GM12872 (cell line): ENCODE measurements around the gene RUFY2.

Experiments used
- TF ChIP-seq, protein P1 (sequence below): IDR thresholded peaks from 3 replicates; pipeline ENCODE4 v1.5.1; 2011; ENCODE audit warnings: low read depth, mild to moderate bottlenecking, low read length, moderate library complexity; ENCODE audit not compliant: insufficient read depth

Gene RUFY2

GRCh38 chr10:68342909-68343516, 64.1 kb downstream of the RUFY2 start:
- TF ChIP-seq, protein P1, sequence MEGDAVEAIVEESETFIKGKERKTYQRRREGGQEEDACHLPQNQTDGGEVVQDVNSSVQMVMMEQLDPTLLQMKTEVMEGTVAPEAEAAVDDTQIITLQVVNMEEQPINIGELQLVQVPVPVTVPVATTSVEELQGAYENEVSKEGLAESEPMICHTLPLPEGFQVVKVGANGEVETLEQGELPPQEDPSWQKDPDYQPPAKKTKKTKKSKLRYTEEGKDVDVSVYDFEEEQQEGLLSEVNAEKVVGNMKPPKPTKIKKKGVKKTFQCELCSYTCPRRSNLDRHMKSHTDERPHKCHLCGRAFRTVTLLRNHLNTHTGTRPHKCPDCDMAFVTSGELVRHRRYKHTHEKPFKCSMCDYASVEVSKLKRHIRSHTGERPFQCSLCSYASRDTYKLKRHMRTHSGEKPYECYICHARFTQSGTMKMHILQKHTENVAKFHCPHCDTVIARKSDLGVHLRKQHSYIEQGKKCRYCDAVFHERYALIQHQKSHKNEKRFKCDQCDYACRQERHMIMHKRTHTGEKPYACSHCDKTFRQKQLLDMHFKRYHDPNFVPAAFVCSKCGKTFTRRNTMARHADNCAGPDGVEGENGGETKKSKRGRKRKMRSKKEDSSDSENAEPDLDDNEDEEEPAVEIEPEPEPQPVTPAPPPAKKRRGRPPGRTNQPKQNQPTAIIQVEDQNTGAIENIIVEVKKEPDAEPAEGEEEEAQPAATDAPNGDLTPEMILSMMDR: no peak

DNA sequence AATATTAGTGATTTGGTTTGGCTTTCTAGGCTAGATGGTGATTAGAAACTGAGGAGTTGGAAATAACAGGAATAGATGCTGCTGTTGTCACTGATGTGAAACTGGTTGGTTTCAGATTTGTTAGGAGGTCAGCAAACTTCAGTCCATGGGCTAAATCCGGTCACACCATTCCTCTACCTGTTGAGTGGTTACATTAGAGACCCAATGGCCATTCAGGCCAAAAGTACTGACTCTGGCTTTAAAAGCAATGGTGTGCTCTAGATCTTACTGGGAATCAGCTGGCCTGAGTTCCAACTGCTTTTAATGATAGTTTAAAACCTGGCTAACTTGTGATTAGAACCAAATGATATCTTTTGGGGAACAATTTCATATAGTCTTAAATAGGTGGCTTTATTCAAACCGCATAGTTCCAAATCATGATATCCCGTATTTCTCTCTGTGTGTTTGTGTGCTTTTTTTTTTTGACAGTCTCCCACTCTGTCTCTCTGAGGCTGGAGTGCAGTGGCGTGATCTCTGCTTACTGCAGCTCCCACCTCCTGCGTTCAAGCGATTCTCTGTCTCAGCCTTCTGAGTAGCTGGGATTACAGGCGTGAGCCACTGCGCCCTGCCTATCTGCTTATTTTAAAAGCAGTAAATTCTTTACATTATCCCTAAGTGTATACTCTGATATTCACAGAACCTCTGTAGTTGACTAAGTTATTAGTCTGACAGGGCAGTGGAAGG, 66.6 kb downstream of the RUFY2 start:
- TF ChIP-seq, protein P1: no peak

DNA sequence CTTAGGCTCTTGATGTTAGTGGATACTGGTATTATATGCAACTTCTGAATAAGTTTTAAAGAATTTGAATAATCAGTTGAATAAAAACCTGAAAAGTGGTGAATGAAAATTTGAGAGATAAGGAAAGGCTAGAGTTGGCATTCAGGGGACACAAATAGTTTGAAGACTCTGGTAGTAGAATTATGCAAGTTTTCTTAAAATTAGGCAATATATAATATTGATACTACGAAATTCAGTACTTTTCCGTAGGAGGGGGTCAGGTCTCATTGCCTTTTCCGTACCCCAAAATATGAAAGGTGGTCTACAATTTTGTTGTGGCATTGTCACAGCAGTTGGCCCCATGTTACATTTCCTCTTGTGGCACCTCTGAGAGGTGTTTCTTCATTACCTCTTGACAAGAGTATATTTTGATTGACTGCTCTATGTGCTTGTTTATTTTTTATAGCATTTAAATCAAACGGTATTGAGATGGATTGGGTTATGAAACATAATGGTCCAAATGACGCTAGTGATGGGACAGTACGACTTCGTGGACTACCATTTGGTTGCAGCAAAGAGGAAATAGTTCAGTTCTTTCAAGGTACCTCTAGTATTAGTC, 70.2 kb downstream of the RUFY2 start:
- TF ChIP-seq, protein P1: no peak

DNA sequence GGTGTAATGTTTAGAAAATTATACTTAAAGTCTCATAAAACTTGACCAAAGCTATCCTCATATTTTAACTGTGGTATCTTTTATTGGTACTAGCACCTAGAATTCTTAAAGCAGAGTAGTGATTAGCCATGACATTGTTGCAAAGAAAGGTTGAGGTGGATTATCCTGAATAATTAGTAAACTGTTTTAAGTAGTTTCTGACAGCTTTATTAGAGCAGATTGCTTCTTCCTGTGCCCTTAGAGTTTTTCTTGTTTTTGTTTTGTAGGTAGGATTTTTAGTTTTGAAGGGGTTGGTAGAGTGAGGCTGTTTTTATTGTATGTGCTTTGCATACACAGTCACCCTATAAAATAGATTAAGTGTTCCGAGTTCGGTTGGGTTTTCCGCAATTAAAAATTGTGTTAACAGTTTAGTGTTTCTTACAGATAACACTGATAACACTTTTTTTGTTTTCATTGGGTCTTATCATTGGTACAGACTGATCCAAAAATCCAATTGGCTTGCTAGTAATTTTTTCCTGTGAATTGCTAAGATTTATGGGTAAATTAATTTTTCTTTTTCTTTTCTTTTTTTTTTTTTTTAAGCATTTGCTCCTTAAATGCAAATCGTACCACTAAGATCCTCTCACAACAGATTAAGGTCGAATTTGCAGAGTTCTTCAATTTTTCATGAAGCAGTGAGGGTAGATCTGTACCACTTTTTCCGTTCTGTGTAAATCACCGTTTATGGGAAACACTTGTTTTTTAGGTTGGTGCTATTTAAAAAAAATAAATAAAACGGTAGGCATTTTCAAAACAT, 72.2 kb downstream of the RUFY2 start:
- TF ChIP-seq, protein P1: no peak

- TF ChIP-seq, protein P1: no peak
Measured at GRCh38 chr10:68333440-68334431, 73.3 kb downstream of the RUFY2 start.

- TF ChIP-seq, protein P1: no peak
Measured at GRCh38 chr10:68333058-68333395, 74.0 kb downstream of the RUFY2 start.
